Vagina (tissue), 2 donors: ENCODE data around the gene NXPH1.

Source experiments
- POLR2A ChIP-seq, 2 donors: fragments of 450-650 bp; IDR thresholded peaks; one replicate each; pipeline ENCODE4 v1.6.1; 2017; ENCODE audit warnings: antibody characterized with exemption in 2 of 2, mild to moderate bottlenecking in 2 of 2, moderate library complexity in 2 of 2
- POLR2AphosphoS5 ChIP-seq, 2 donors: sonication (generic); formaldehyde crosslinking; IDR thresholded peaks; one replicate each; pipeline ENCODE4 v1.9.0; 2017; ENCODE audit warnings: antibody characterized with exemption in 2 of 2, mild to moderate bottlenecking in 2 of 2, low read depth in 1 of 2; ENCODE audit not compliant: insufficient read depth in 1 of 2
- TF ChIP-seq, protein P1 (sequence below), 3 experiments: fragments of 450-650 bp in 2 of 3; fragments of 200-600 bp in 1 of 3; sonication (generic) in 1 of 3; IDR thresholded peaks; one replicate each; pipeline ENCODE4 v1.5.1; 2017 to 2019; ENCODE audit warnings: antibody characterized with exemption in 3 of 3, mild to moderate bottlenecking in 2 of 3, moderate library complexity in 2 of 3

DNA sequence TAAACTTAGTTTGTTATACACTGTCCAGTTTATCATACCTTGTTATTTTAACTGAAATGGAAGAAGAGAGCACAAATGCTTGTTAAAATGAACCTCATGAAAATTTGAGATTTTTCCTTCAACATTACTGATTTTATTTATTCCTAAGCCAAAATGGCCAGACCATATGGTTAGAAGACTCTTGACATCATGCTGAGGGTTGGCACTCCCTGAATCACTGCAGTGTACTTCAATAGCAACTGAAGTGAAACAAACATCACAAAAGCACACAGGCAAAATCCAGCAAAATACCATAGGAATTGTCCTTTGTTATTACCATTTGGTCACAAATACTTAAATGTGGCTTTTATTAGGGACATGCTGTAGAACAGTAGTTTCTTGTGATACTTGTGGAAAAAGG lies 347.8 kb downstream of the NXPH1 start:
- TF ChIP-seq, protein P1, sequence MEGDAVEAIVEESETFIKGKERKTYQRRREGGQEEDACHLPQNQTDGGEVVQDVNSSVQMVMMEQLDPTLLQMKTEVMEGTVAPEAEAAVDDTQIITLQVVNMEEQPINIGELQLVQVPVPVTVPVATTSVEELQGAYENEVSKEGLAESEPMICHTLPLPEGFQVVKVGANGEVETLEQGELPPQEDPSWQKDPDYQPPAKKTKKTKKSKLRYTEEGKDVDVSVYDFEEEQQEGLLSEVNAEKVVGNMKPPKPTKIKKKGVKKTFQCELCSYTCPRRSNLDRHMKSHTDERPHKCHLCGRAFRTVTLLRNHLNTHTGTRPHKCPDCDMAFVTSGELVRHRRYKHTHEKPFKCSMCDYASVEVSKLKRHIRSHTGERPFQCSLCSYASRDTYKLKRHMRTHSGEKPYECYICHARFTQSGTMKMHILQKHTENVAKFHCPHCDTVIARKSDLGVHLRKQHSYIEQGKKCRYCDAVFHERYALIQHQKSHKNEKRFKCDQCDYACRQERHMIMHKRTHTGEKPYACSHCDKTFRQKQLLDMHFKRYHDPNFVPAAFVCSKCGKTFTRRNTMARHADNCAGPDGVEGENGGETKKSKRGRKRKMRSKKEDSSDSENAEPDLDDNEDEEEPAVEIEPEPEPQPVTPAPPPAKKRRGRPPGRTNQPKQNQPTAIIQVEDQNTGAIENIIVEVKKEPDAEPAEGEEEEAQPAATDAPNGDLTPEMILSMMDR (IDR thresholded peaks at IDR 0.05), result no peak
- TF ChIP-seq POLR2AphosphoS5 (IDR thresholded peaks at IDR 0.05; ENCODE audit: insufficient read depth in 1 of 2, low read depth in 1 of 2) (no peak), POLR2A (IDR thresholded peaks at IDR 0.05) (no peak)
